HG03139 (cell line): ENCODE data around the gene PTP4A2.

Experiments used
- ATAC-seq: cut with Tn5 transposase; IDR thresholded peaks from one replicate; pipeline ENCODE4 v1.9.1; 2021; ENCODE audit not compliant: unreplicated experiment

The PTP4A2 gene

GRCh38 chr1:31866450-31867032 lies 71.6 kb downstream of the PTP4A2 start:
- no peak for ATAC-seq

- no peak for ATAC-seq
Measured at GRCh38 chr1:31865728-31866449, 72.3 kb downstream of the PTP4A2 start.

DNA sequence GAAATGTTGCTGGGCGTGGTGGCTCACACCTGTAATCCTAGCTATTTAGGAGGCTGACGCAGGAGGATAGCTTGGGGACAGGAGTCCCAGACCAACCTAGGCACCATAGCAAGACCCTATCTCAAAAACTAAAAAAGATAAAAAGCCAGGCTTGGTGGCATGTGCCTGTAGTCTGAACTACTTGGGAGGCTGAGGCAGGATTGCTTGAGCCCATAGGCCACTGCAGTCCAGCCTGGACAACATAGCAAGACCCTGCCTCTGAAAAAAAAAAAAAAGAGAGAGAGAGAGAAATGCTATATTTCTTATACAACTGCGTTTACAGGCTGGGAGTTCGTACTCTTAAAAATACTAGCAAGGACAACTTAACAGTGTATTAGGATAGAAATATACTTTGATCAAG lies 76.1 kb downstream of the PTP4A2 start:
- ATAC-seq = no peak

DNA sequence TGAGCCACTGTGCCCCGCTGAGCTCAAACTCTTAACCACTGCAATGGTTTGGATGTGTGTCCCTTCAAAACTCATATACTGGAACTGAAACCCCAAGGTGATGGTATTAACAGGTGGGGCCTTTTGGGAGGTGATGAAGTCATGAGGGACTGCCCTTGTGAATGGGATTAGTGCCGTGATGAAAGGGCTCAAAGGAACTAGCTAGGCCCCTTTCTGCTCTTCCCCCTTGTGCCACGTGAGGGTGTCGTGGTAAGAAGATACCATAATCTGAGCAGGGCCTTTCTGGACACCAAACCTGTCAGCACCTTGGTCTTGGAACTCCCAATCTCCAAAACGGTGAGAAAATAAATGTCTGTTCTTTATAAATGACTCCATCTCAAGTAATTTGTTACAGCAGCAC lies 76.8 kb downstream of the PTP4A2 start:
- no peak for ATAC-seq

DNA sequence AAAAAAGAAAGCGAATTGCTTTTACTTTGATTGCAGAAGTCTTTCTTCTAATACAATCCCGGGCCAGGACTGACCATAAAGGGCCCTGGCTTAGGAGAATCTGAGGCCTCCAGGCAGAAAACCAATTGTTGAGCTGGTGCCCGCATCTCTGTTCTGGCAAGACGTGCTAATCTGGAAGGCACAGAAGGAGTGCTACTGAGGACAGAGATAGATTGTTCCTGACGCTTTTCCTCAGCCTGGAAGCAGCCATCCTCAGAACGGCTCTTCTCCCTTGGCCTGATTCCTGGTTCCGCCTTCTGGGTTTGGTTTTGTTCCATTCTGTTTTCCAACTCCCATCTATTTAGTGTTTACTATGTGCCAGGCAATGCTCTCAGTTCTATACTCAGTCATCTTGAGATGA lies 77.6 kb downstream of the PTP4A2 start:
- ATAC-seq = no peak

DNA sequence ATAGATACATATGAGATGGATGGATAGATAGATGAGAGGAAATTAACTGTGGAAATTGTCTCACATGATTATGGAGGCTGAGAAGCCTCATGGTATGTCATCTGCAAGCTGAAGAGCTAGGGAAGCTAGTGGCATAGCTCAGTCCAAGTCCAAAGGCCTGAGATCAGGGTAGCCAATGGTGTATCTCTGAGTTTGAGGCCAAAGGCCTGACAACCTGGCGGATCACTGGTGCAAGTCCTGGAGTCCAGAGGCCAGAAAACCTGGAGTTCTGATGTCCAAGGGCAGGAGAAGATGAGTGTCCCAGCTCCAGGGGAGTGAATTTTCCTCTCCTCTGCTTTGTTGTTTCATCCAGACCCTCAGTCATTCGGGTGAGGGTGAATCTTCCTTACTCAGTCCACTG lies 78.4 kb downstream of the PTP4A2 start:
- no peak for ATAC-seq

- no peak for ATAC-seq
Measured at GRCh38 chr1:31859044-31859443, 79.1 kb downstream of the PTP4A2 start.

- no peak for ATAC-seq
Measured at GRCh38 chr1:31857863-31858262, 80.3 kb downstream of the PTP4A2 start.
